Measurements from ENCODE around the gene RFC5.

- no peak for TF ChIP-seq POLR2AphosphoS5 (IDR thresholded peaks at IDR 0.05)
- no peak for TF ChIP-seq CTCF (IDR thresholded peaks at IDR 0.05 in 8 of 11, conservative IDR thresholded peaks at IDR 0.05 in 3 of 11)
Observed at GRCh38 chr12:118033902-118034301, 17.4 kb downstream of the RFC5 start.

Data from spleen (tissue), 7 donors.